GM08714 (cell line): ENCODE results near the gene CDH23.

Experiments
- H3K4me3 ChIP-seq: fragments of 200-500 bp; sonication (Bioruptor generic); 2 replicates; pipeline ENCODE4 v1.5.1; 2014; ENCODE audit warnings: mild to moderate bottlenecking, low read length, inconsistent platforms
- ZNF274 ChIP-seq: IDR thresholded peaks from 2 replicates; pipeline ENCODE4 v1.6.1; 2012; ENCODE audit warnings: mild to moderate bottlenecking, low read depth, low read length

The CDH23 gene

DNA sequence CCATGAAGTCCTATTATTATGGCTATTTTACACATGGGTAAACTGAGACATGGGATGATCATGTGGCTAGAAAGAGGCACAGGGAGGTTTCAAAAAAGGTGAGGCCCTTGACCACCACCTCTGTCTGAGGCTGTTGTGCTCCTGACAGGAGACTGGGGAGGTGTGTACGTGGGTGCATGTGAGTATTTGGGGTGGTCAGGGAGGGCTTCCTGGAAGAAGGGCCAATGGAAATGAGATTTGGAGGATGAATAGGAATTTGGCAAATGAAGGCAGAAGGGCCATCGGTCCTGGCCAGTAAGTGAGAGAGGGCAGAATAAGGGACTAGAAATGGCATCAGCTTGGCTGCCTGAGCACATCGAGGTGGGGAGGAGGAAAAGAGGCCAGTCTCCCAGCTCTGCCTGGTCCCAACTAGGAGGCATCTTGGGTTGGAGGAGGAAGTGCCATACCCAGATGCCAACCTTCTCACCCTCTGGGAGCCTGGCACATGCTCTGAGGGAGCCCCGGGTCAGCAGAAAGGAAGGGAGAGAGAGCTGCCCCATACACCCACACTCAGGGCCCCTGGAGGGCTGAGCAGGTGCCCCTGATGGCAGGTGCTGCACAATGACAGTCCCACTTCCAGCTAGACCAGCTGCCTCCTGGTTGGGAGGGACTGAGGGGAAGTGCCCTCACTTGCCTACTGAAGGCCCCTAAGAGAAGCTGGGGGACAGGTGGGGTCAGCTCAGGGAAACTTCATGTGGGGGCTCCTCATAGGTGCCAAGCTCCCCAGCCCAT, 47.7 kb downstream of the CDH23 start:
- H3K4me3 ChIP-seq, result no peak overlapping the region
- TF ChIP-seq ZNF274, result no peak

DNA sequence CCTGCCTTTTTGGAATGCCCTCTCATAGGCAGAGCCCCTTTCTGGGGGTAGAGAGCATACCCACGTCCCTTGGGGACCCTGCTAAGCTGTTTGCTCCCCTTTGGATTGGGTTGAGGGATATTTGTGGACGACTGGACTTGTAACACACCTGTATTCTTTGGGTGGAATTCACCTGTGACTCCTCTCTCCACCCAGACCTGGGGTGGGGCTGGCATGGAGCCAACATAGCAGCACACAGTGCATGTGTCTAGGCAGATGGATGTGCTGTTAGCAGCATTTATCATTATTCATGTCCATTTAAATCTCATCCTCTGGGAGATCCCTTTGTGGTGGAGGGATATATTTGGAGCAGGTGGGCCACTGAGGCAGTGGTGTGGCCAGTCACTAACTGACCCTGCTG, 51.0 kb downstream of the CDH23 start:
- H3K4me3 ChIP-seq, result no peak overlapping the region
- no peak for TF ChIP-seq ZNF274

DNA sequence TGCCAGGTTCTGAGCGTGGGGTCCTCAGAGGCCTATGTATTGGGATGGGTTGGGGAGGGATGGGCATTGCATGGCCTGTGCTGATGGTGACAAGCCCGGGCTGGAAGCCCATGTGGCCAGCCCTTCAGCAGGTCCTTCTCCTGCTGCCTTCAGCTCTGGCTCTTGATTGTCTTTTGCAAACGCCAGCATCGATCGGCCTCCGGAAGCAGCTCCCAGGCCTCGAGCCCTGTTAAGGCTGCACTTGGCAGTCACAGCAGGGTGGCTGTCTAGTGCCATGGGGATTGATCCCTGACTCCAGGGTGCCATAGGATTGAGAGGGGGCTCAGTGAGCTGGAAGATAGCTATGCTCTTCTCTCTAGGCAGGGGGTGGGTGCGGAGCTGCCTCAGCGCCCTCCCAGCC, 51.4 kb downstream of the CDH23 start:
- H3K4me3 ChIP-seq, result no peak overlapping the region
- TF ChIP-seq ZNF274, result no peak

DNA sequence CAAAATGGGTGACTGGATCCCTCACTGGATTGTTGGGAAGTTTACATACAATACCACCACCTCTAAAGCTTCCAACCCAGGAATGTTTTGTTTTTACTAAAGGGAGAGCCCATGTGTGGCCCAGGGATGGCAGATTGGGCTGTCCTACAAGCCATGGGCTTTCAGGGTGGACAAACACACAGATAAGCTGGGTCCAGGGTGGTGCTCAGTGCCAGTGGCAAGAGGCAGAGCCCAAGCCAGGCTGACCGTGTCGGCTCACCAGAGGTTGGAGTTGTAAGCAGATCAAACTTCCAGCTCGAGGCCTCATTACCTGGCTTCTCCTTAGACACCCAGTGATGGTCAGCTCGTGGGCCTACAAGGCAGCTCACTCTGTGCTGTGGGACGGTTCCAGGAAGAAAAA, 52.3 kb downstream of the CDH23 start:
- TF ChIP-seq ZNF274, result no peak
- no peak overlapping the region for H3K4me3 ChIP-seq

DNA sequence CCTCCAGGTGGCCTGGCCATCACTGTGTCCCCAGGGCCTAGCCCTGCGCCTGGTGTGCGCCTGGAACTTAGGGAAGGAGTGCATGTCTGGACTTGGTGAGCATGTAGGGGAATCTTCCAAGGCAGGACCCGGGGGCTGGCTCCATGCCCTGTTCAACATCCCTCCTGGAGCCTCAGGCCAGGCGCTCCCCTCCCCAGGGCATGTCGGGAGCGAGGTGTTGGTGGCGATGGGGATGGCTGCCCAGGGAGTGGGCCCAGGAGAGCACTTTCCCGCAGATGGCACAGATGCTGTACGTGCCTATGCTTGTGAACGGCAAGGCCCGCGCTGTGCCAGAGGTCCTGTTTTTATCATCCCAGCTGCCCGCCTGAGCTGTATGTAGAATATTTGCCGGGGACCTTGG, 55.0 kb downstream of the CDH23 start:
- no peak overlapping the region for H3K4me3 ChIP-seq
- no peak for TF ChIP-seq ZNF274

DNA sequence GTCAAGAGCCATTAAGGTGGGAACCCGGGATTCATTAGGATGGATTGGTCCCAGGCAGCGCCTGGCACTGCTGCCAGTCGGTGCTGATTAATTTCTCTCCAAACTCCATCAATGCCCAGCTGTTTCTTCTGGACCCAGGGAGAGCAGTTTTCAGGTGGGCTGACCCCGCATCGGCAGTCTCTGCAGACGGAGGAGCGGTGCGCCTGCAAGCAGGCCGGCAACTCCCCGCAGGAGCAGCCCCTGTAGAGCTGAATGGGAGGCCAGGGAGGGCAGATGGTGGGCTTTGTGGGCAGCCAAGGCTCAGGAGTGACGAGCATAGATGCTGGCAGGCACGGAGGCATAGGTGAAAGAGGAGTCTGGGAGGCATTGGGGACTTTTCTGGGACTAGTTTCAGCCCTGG, 56.5 kb downstream of the CDH23 start:
- no peak overlapping the region for H3K4me3 ChIP-seq
- TF ChIP-seq ZNF274, result no peak

DNA sequence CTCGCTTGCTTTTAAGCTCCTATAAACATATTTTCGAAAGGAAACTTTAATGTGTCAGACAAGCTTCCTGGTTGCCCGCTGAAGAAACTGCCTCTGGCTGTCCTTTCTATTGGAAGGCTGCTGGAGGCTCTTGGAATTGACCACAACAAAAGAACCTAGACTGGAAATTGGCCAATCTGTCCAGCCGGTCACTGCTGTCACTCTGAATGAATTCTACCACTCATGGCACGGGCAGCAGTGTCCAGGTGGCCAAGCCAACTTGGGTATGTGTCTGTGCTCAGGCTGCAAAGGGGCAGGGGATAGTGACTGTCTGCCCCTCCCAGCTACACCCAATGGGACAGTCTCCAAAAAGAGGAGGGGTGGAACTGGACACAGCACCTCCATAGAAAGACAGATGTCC, 57.6 kb downstream of the CDH23 start:
- no peak overlapping the region for H3K4me3 ChIP-seq
- no peak for TF ChIP-seq ZNF274

DNA sequence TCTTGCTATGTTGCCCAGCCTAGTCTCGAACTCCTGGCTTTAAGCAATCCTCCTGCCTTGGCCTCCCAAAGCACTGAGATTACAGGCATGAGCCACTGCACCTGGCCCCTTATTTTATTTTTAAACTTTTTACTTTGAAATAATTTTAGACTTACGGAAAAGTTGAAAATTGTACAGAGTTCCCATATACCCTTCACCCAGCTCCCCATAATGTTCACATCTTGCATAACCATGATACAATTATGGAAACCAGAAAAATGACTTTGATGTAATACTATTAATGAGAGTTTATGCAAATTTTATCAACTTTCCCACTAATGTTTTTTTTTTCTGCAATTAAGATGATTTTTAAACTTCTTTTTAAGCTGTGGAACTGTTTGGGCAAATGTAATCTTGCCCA, 58.3 kb downstream of the CDH23 start:
- TF ChIP-seq ZNF274, result no peak

DNA sequence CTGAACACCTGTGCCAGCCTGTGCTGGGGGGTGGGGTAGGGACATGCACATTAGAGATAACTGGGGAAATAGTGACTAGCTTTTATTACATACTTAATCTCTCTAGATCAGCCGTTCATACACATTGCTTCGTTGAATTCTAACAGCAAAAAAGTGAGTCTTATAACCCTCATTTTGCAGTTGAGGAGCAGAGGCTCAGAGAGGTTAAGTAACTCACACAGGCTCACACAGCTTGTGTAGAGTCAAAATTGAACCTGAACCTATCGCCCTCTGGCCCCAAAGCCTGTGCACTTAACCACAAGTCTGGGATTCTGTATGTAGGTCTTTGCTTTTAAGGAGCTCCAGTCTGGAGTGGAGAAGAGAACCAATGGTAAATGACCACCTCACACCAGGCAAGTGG, 59.9 kb downstream of the CDH23 start:
- H3K4me3 ChIP-seq, result no peak overlapping the region
- TF ChIP-seq ZNF274, result no peak

More for the DNA sequence above, 58.3 kb downstream of the CDH23 start:
- H3K4me3 ChIP-seq, result no peak overlapping the region

DNA sequence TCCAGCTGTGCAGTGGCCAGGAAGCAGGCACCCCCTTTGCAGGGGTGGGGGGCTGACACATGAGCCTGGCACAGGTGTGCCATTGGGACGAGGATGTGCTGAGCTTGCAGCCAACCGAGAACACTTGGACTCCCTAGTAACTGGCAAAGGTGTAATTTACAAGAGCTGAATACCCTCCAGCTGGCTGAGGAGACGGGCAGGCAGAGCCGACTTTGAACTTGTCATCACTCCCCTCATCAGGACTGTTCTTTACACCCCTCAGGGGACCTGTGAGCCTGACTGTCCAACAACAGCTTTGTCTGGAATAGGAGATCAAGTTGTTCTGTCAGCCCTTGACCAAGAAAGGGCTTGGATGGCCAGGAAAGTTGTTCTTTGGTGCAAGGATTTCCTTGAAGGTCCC, 61.2 kb downstream of the CDH23 start:
- no peak overlapping the region for H3K4me3 ChIP-seq
- TF ChIP-seq ZNF274, result no peak

DNA sequence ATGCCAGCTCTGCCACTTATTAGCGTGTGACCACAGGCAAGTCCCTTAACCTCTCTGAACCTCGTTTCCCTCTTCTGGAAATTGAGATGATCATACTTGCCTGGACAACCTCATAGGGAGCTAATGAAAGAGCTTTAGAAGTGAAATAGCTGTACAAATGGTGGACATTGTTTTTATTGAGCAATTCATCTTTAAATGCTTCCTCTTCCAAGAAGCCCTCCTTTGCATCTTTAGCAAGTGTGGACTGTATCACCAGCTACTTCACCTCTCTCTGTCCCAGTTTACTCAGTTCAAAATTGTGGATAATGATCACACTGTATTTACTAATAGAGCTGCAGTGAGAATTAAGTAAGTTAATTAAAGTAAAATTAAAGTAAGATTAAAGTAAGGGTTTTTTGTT, 61.7 kb downstream of the CDH23 start:
- TF ChIP-seq ZNF274, result no peak
- H3K4me3 ChIP-seq, result no peak overlapping the region

DNA sequence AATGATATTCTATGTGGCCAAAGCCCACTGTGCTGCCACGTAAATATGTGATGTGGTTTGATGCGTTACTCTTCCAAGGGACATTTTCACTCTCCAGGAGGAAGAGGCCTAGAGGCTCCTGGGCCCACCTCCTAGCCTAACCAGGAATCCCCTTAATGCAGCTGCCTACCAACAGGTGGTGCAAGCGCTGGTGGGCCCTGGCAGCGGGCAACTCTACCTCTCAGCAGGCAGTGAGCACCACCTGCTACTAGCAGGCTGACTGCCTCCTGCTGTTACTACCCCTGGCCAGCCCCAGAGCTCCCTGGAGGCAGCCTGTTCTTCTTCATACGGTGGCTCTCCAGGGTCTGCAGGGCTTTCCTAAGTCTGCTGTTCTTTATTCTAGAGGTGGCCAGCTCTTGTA, 62.8 kb downstream of the CDH23 start:
- TF ChIP-seq ZNF274, result no peak
- no peak overlapping the region for H3K4me3 ChIP-seq

DNA sequence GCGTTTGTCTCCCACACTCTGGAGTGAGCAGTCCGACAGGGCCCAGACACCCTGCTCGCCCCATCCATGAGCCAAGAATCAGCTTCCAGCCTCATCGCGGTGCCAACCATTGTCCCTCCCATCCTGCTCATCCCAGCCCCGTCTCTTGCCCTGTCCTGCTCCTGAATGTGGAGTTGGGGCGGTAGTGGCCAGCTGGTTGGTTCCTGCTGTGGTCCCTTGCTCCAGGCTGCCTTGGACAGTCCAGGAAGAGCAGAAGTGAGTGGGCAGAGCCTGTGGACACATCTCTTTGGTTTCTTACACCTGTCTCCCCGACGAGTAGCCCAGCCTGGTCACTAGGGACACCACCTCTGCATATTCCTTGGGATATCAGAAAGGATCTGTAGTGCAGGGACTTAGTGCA, 63.9 kb downstream of the CDH23 start:
- no peak overlapping the region for H3K4me3 ChIP-seq
- no peak for TF ChIP-seq ZNF274

DNA sequence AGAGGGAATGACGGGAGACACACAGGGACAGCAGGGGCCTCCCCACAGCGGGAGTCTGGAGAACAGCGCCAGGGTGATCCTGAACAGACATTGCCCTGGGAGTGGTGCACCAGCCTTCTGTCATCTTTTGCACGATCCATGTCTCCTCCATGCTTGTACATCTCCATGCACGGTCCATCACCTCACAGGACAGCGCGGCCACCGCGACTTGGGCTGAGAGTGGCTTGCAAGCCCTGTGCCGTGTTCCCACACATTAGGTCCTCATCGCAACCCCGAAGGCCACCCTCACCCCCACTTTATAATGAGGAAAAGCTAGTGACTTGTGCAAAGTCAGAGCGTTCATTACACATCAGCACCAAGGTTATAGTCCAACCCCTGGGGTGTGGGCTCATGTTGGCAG, 64.7 kb downstream of the CDH23 start:
- no peak for TF ChIP-seq ZNF274
- H3K4me3 ChIP-seq, result no peak overlapping the region

DNA sequence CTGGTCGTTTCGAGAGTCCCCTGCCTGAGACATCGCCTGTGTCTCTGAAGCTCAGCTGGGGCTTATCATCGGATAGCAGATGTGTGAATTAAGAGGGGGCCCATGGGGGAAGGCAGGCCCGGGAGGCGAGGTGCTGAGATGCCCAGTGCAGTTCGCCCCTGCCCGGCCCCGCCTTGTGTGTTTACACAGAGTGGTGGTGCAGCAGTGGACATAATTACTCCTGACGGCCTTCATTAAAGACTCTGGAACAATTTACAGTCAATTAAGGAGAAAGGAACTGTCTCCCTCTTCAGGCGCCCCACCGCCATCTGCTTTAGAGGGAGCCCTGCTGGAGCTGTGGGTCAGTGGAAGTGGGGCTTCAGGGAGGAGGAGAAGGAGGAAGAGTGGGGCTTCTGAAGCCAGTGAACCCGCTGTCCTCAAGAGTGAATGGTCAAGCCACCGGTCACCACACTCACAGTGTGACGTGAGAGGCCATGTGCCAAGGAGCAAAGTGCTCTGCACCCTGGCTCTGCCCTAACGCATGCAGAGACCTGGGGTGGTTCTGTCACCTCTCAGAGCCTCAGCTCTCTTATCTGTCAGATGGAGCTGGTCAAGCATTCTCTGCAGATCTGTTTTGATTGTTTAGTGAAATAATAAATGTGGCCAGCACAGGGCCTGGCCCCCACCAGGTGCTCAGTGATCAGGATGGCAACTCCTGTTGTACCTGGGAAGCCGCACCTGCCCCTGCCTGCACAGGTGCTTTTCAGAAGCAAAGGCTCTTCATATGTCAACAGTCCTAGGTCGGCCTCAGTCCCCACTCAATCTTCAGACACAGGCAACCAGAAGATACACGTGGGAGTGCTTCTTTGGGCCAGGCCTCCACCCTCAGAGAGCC, 65.6 kb downstream of the CDH23 start:
- TF ChIP-seq ZNF274, result no peak
- no peak overlapping the region for H3K4me3 ChIP-seq
